Measurements from ENCODE around the gene CDKAL1.

GRCh38 chr6:20626165-20626564, 91.9 kb downstream of the CDKAL1 start:
- TF ChIP-seq FOXK1 (CRISPR knock-in tag; IDR thresholded peaks at IDR 0.05), result no peak
- TF ChIP-seq IRF2 (CRISPR knock-in tag; IDR thresholded peaks at IDR 0.05; ENCODE audit: borderline replicate concordance, low read depth), result no peak
- TF ChIP-seq CTCF (IDR thresholded peaks at IDR 0.05), result no peak
- TF ChIP-seq E2F5 (CRISPR knock-in tag; IDR thresholded peaks at IDR 0.05), result no peak
- TF ChIP-seq NR1H2 (CRISPR knock-in tag; IDR thresholded peaks at IDR 0.05), result no peak
- no peak for TF ChIP-seq MYBL2 (CRISPR knock-in tag; IDR thresholded peaks at IDR 0.05)
- TF ChIP-seq MAX (CRISPR knock-in tag; IDR thresholded peaks at IDR 0.05), result no peak
- TF ChIP-seq ARID4B (CRISPR knock-in tag; IDR thresholded peaks at IDR 0.05; ENCODE audit: borderline replicate concordance), result no peak
- TF ChIP-seq ZNF263 (CRISPR knock-in tag; IDR thresholded peaks at IDR 0.05; ENCODE audit: low read depth), result no peak
- TF ChIP-seq E2F1 (CRISPR knock-in tag; IDR thresholded peaks at IDR 0.05), result no peak
- no peak for TF ChIP-seq JUN (CRISPR knock-in tag; IDR thresholded peaks at IDR 0.05)
- no peak for TF ChIP-seq JAZF1 (CRISPR knock-in tag; IDR thresholded peaks at IDR 0.05)
- TF ChIP-seq SMAD4 (CRISPR knock-in tag; IDR thresholded peaks at IDR 0.05), result no peak
- no peak for TF ChIP-seq ZSCAN18 (CRISPR knock-in tag; IDR thresholded peaks at IDR 0.05)
